ENCODE results near the gene CALU. TPM values are rescaled to one million over a fixed set of nuclear protein-coding genes. Genes with fewer than 3 reads are reported as not detected.

The CALU gene
- total RNA-seq, 1 experiment from 2014 or later = 168 TPM

DNA sequence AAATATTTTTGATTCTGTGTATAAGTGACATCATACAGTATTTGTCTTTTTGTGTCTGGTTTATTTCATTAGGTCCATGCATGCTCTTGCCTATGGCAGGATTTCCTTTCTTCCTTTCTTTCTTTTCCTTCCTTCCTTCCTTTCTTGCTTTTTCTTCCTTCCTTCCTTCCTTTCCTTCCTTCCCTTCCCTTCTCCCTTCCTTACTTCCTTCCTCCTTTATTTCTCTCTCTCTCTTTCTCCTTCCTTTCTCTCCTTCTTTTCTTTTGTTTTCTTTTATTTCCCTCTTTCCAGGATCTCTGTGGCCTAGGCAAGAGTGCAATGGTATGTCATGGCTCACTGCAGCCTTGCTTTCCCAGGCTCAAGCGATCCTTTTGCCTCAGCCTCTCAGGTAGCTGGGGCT is 31.4 kb upstream of the CALU start:
- no peak overlapping the region for H2BK5ac ChIP-seq (ENCODE audit: insufficient read length, low read length)
- H3K4me3 Mint-ChIP-seq = no peak overlapping the region

More for the DNA sequence above, 31.4 kb upstream of the CALU start:
- Histone ChIP-seq H4K8ac (replicated peaks; ENCODE audit: insufficient read length, low read depth, low read length) (no peak overlapping the region), H2AFZ (ENCODE audit: low read length) (no peak overlapping the region), H2BK20ac (ENCODE audit: low read depth, low read length, poor library complexity, severe bottlenecking) (no peak overlapping the region), H3K18ac (ENCODE audit: insufficient read length, low read depth, low read length) (no peak overlapping the region), H4K5ac (ENCODE audit: insufficient read length, low read depth, low read length) (no peak overlapping the region), H4K20me1 (ENCODE audit: control insufficient read depth, insufficient read depth, insufficient read length) (no peaks in the 10 kb centered on the region), H2BK12ac (ENCODE audit: insufficient read length, low read depth, low read length) (no peak overlapping the region), H3K27me3 (ENCODE audit: insufficient read depth, low read length) (no peaks in the 10 kb centered on the region), H3K4me2 (ENCODE audit: insufficient read depth, insufficient read length, low read length) (no peak overlapping the region), H2AK5ac (ENCODE audit: insufficient read length, low read length) (no peak overlapping the region), H2BK15ac (ENCODE audit: low read depth, low read length) (no peak overlapping the region; the same call in 1 of the 2 replicates), H3K9me3 (ENCODE audit: control insufficient read depth, low read depth, low read length) (no peaks in the 10 kb centered on the region), H3K23ac (ENCODE audit: insufficient read length, low read depth, low read length) (no peak overlapping the region), H3K4me1 (ENCODE audit: insufficient read depth, low read length) (peaks cover 3% of the 10 kb centered on the region; the same call in 1 of the 2 replicates), H3K79me1 (ENCODE audit: insufficient read depth, low read depth, low read length, poor library complexity, severe bottlenecking) (no peaks in the 10 kb centered on the region), H3T11ph (ENCODE audit: low read length) (no peak overlapping the region), H3K27ac (ENCODE audit: insufficient read length, low read depth, low read length) (no peak overlapping the region), H3K14ac (ENCODE audit: insufficient read depth, low read length) (no peak overlapping the region), H3K9ac (ENCODE audit: extremely low read depth, insufficient read length, low read length) (no peak overlapping the region), H3K79me2 (ENCODE audit: insufficient read depth, low read length) (no peaks in the 10 kb centered on the region), H3K4ac (ENCODE audit: low read depth, low read length) (no peak overlapping the region), H2BK120ac (ENCODE audit: low read depth, low read length, poor library complexity, severe bottlenecking) (peak overlapping the region; percentile 29), H3K56ac (ENCODE audit: insufficient read length, low read depth, low read length) (no peak overlapping the region), H4K91ac (ENCODE audit: insufficient read length, low read depth, low read length) (no peak overlapping the region), H3K23me2 (ENCODE audit: insufficient read length, low read depth, low read length, poor library complexity, severe bottlenecking) (no peaks in the 10 kb centered on the region)
- Mint-ChIP-seq H3K27me3 (ENCODE audit: low read depth) (no peaks in the 10 kb centered on the region), H3K4me1 (peaks cover 39 to 52% of the 10 kb centered on the region in 2 experiments), H3K9me3 (no peaks in the 10 kb centered on the region; a peak in 1 of 5 replicates), H3K27ac (peak overlapping the region in 2 of 3 experiments; percentile 32 to 94; a peak in 3 of 7 replicates), H3K36me3 (ENCODE audit: insufficient read depth in 1 of 3, low read depth in 3 of 3) (peaks cover 0 to 4% (median 0%) of the 10 kb centered on the region in 3 experiments; a peak in 2 of 7 replicates)
- no CpG with 5 or more reads among the region's 1 CpG for whole genome bisulfite sequencing (ENCODE audit: extremely low coverage, insufficient read length, low lambda C conversion rate)
- no peak for DNase-seq
- TF ChIP-seq, protein P1, sequence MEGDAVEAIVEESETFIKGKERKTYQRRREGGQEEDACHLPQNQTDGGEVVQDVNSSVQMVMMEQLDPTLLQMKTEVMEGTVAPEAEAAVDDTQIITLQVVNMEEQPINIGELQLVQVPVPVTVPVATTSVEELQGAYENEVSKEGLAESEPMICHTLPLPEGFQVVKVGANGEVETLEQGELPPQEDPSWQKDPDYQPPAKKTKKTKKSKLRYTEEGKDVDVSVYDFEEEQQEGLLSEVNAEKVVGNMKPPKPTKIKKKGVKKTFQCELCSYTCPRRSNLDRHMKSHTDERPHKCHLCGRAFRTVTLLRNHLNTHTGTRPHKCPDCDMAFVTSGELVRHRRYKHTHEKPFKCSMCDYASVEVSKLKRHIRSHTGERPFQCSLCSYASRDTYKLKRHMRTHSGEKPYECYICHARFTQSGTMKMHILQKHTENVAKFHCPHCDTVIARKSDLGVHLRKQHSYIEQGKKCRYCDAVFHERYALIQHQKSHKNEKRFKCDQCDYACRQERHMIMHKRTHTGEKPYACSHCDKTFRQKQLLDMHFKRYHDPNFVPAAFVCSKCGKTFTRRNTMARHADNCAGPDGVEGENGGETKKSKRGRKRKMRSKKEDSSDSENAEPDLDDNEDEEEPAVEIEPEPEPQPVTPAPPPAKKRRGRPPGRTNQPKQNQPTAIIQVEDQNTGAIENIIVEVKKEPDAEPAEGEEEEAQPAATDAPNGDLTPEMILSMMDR (conservative IDR thresholded peaks at IDR 0.05) = no peak

Measured in H9 (cell line).